Right lobe of liver (tissue), 4 donors: ENCODE measurements around the gene ARFIP2.

Source experiments
- POLR2A ChIP-seq: fragments of 450-650 bp; IDR thresholded peaks from one replicate; pipeline ENCODE4 v1.6.1; 2017; ENCODE audit warnings: antibody characterized with exemption, mild to moderate bottlenecking
- TF ChIP-seq, protein P1 (sequence below), 4 donors: fragments of 200-600 bp in 3 of 4; fragments of 450-650 bp in 1 of 4; IDR thresholded peaks; one replicate each; pipeline versions ENCODE4 v1.5.1 to v1.8.0; 2016 to 2022; ENCODE audit warnings: antibody characterized with exemption in 4 of 4, mild to moderate bottlenecking in 2 of 4
- donor health status: DM: no; HTN: no; CAD: no.
- donor health status: DM: no; HTN: no; CAD: no.
- donor health status: DM: no; HTN: yes; CAD: no.

DNA sequence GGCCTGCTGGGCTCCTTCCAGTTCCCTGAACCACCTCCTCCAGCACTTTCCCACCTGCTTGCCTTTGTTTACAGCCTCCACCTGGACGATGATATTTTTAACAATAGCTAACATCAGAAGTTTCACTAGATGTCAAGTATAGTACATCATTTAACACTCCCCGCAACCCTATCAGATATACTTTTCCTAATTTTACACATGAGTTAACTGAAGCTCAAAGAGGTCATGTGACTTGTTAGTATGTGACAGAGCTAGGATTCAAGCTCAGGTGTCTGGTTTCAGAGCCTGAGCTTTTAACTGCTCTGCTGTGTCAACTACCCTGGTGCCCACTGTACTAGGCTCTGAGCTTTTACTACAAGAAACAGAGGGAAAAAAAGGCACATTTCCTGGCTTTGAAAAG lies 26.1 kb downstream of the ARFIP2 start:
- TF ChIP-seq, protein P1, sequence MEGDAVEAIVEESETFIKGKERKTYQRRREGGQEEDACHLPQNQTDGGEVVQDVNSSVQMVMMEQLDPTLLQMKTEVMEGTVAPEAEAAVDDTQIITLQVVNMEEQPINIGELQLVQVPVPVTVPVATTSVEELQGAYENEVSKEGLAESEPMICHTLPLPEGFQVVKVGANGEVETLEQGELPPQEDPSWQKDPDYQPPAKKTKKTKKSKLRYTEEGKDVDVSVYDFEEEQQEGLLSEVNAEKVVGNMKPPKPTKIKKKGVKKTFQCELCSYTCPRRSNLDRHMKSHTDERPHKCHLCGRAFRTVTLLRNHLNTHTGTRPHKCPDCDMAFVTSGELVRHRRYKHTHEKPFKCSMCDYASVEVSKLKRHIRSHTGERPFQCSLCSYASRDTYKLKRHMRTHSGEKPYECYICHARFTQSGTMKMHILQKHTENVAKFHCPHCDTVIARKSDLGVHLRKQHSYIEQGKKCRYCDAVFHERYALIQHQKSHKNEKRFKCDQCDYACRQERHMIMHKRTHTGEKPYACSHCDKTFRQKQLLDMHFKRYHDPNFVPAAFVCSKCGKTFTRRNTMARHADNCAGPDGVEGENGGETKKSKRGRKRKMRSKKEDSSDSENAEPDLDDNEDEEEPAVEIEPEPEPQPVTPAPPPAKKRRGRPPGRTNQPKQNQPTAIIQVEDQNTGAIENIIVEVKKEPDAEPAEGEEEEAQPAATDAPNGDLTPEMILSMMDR (IDR thresholded peaks at IDR 0.05): no peak
- no peak for TF ChIP-seq POLR2A
